Measurements from ENCODE around the gene CNOT6L. TPM values are rescaled to one million over a fixed set of nuclear protein-coding genes. Genes with fewer than 3 reads are reported as not detected.

The CNOT6L gene
- polyA plus RNA-seq, 1 donor (not counting 4 experiments of a cell fraction or from before 2014, with no cell fraction given): 12.0 TPM

- no peak overlapping the region for H3K4me3 ChIP-seq (ENCODE audit: control insufficient read depth in 2 of 3, extremely low read depth in 1 of 3, insufficient read depth in 2 of 3, low read depth in 1 of 3, low read length in 3 of 3)
- no peak for DNase-seq (ENCODE audit: low read depth, low spot score)
- H3K4me2 ChIP-seq (ENCODE audit: control insufficient read depth, extremely low read depth, insufficient read depth, low read depth, low read length): peak overlapping the region; percentile 11
- H3K9me3 ChIP-seq (ENCODE audit: control insufficient read depth, low read depth, low read length): no peaks in the 10 kb centered on the region
- peaks cover 74% of the 10 kb centered on the region for H3K79me2 ChIP-seq (ENCODE audit: control insufficient read depth, insufficient read depth, low read length)
- peaks cover 15% of the 10 kb centered on the region for H3K4me1 ChIP-seq (ENCODE audit: control insufficient read depth, extremely low read depth, insufficient read depth, low read length)
- H3K36me3 ChIP-seq (ENCODE audit: control insufficient read depth in 2 of 2, extremely low read depth in 1 of 2, insufficient read depth in 2 of 2, low read length in 2 of 2): no peaks in the 10 kb centered on the region
- no peak for FAIRE-seq
- H3K9me1 ChIP-seq (ENCODE audit: control insufficient read depth, extremely low read depth, insufficient read depth, low read length): no peaks in the 10 kb centered on the region
- H3K27ac ChIP-seq (ENCODE audit: control insufficient read depth, insufficient read depth, low read length): no peak overlapping the region
- peak overlapping the region; percentile 33 for H2AFZ ChIP-seq (ENCODE audit: control insufficient read depth, low read length)
- dilution Hi-C loops (cut with MboI; ENCODE audit: extremely low pct_ligation_motif_present, low sequenced_read_pairs): no loop called here
- H3K9ac ChIP-seq (ENCODE audit: control insufficient read depth, extremely low read depth, insufficient read depth, low read length): no peak overlapping the region
- H4K20me1 ChIP-seq (ENCODE audit: control insufficient read depth, extremely low read depth, insufficient read depth, low read length): no peaks in the 10 kb centered on the region
- no peak for TF ChIP-seq CTCF (optimal IDR thresholded peaks at IDR 0.05 in 1 of 3, IDR thresholded peaks at IDR 0.05 in 1 of 3, conservative IDR thresholded peaks at IDR 0.05 in 1 of 3; ENCODE audit: extremely low read depth in 1 of 3, insufficient read depth in 2 of 3, low read length in 3 of 3)
- no peak for TF ChIP-seq EZH2 (IDR thresholded peaks at IDR 0.05; ENCODE audit: low read length)
- H3K27me3 ChIP-seq (ENCODE audit: control insufficient read depth, extremely low read depth, insufficient read depth, low read length): no peaks in the 10 kb centered on the region
Observed at GRCh38 chr4:77800483-77801259, 18.5 kb downstream of the CNOT6L start.

GRCh38 chr4:77800077-77800476 is 19.1 kb downstream of the CNOT6L start:
- Histone ChIP-seq H3K4me1 (ENCODE audit: control insufficient read depth, extremely low read depth, insufficient read depth, low read length) (peaks cover 15% of the 10 kb centered on the region), H3K27ac (ENCODE audit: control insufficient read depth, insufficient read depth, low read length) (no peak overlapping the region), H3K9ac (ENCODE audit: control insufficient read depth, extremely low read depth, insufficient read depth, low read length) (no peak overlapping the region), H3K27me3 (ENCODE audit: control insufficient read depth, extremely low read depth, insufficient read depth, low read length) (no peaks in the 10 kb centered on the region), H3K36me3 (ENCODE audit: control insufficient read depth in 2 of 2, extremely low read depth in 1 of 2, insufficient read depth in 2 of 2, low read length in 2 of 2) (no peaks in the 10 kb centered on the region), H3K4me2 (ENCODE audit: control insufficient read depth, extremely low read depth, insufficient read depth, low read depth, low read length) (no peak overlapping the region), H3K4me3 (ENCODE audit: control insufficient read depth in 2 of 3, extremely low read depth in 1 of 3, insufficient read depth in 2 of 3, low read depth in 1 of 3, low read length in 3 of 3) (no peak overlapping the region), H4K20me1 (ENCODE audit: control insufficient read depth, extremely low read depth, insufficient read depth, low read length) (no peaks in the 10 kb centered on the region), H3K9me3 (ENCODE audit: control insufficient read depth, low read depth, low read length) (no peaks in the 10 kb centered on the region), H2AFZ (ENCODE audit: control insufficient read depth, low read length) (no peak overlapping the region), H3K79me2 (ENCODE audit: control insufficient read depth, insufficient read depth, low read length) (peaks cover 73% of the 10 kb centered on the region), H3K9me1 (ENCODE audit: control insufficient read depth, extremely low read depth, insufficient read depth, low read length) (no peaks in the 10 kb centered on the region)
- no peak for DNase-seq (ENCODE audit: low read depth, low spot score)
- TF ChIP-seq CTCF (optimal IDR thresholded peaks at IDR 0.05 in 1 of 3, IDR thresholded peaks at IDR 0.05 in 1 of 3, conservative IDR thresholded peaks at IDR 0.05 in 1 of 3; ENCODE audit: extremely low read depth in 1 of 3, insufficient read depth in 2 of 3, low read length in 3 of 3) (no peak), EZH2 (IDR thresholded peaks at IDR 0.05; ENCODE audit: low read length) (no peak)
- dilution Hi-C loops (cut with MboI; ENCODE audit: extremely low pct_ligation_motif_present, low sequenced_read_pairs): no loop called here
- no peak for FAIRE-seq

Measured in keratinocyte (primary cell).